Measurements from ENCODE around the gene SOX15. TPM values are rescaled to one million over a fixed set of nuclear protein-coding genes. Genes with fewer than 3 reads are reported as not detected.

The SOX15 gene
- total and polyA plus RNA-seq, 2 of the 4 experiments (the other 2 are of a cell fraction): 0.18 to 0.62 TPM

- H2AK5ac ChIP-seq (ENCODE audit: low read depth, low read length): no peak overlapping the region
- no peak overlapping the region for H3K4me2 ChIP-seq (ENCODE audit: low read depth, low read length)
- no peak overlapping the region for H2BK120ac ChIP-seq (ENCODE audit: low read depth, low read length)
- no peak overlapping the region for H2AFZ ChIP-seq (replicated peaks; ENCODE audit: low read length, poor library complexity)
- H2BK15ac ChIP-seq (ENCODE audit: low read depth, low read length): no peak overlapping the region
- H3K23ac ChIP-seq (ENCODE audit: low read depth, low read length): no peak overlapping the region
- H4K20me1 ChIP-seq (ENCODE audit: insufficient read depth, low read length): peaks cover 70% of the 10 kb centered on the region
- in situ Hi-C loops (cut with MboI; ENCODE audit: low sequenced_read_pairs) (no loop called here), dilution Hi-C loops (cut with HindIII; ENCODE audit: low sequenced_read_pairs, unreplicated experiment) (no loop called here), intact Hi-C loops (cut with micrococcal nuclease) (no loop called here)
- H3K9me3 ChIP-seq (ENCODE audit: control insufficient read depth, insufficient read depth, low read length): no peaks in the 10 kb centered on the region
- H3K27me3 ChIP-seq (ENCODE audit: control insufficient read depth, insufficient read depth, low read length): no peaks in the 10 kb centered on the region
- no peak overlapping the region for H3K27ac ChIP-seq (ENCODE audit: insufficient read depth, low read length)
- peaks cover 12 to 74% of the 10 kb centered on the region in 2 experiments for H3K79me1 ChIP-seq (ENCODE audit: low read depth in 1 of 2, low read length in 2 of 2)
- no peak overlapping the region for H4K5ac ChIP-seq (ENCODE audit: low read depth, low read length)
- POLR2A ChIA-PET (ENCODE audit: unreplicated experiment): interaction anchor here (0.6 to 1.2 kb wide), 3 partner anchors 8 to 55 kb away, joined by 3 to 14 read pairs (median 4); partner anchors contain the start of gene MPDU1
- TF ChIP-seq BHLHE40 (IDR thresholded peaks at IDR 0.05; ENCODE audit: low read depth, low read length) (no peak), USF2 (IDR thresholded peaks at IDR 0.05; ENCODE audit: low read depth, low read length) (no peak), CEBPB (IDR thresholded peaks at IDR 0.05; ENCODE audit: low read depth, low read length) (no peak), NFE2L2 (IDR thresholded peaks at IDR 0.05; ENCODE audit: low read depth, low read length) (no peak), RFX5 (IDR thresholded peaks at IDR 0.05; ENCODE audit: low read depth, low read length) (no peak), ELK1 (IDR thresholded peaks at IDR 0.05; ENCODE audit: borderline replicate concordance, low read depth, low read length) (no peak), FOS (IDR thresholded peaks at IDR 0.05; ENCODE audit: low read depth, low read length) (no peak), MAFK (IDR thresholded peaks at IDR 0.05; ENCODE audit: low read depth, low read length) (no peak), RCOR1 (IDR thresholded peaks at IDR 0.05; ENCODE audit: insufficient replicate concordance, low read length) (no peak), RAD21 (IDR thresholded peaks at IDR 0.05; ENCODE audit: low read length) (no peak), MAZ (IDR thresholded peaks at IDR 0.05; ENCODE audit: borderline replicate concordance, low read depth, low read length) (no peak)
- no peak overlapping the region for H4K8ac ChIP-seq (ENCODE audit: low read depth in 2 of 2, low read length in 2 of 2)
- no peak overlapping the region for H3K56ac ChIP-seq (ENCODE audit: extremely low read depth, insufficient read depth, low read length)
- H4K91ac ChIP-seq (ENCODE audit: insufficient read depth, low read depth, low read length): no peak overlapping the region
- H3K18ac ChIP-seq (ENCODE audit: low read depth, low read length): no peak overlapping the region
- BruUV-seq (replicated peaks): no TSS peak
- ATAC-seq (ENCODE audit: low read depth): no peak
- no peak overlapping the region for H2AK9ac ChIP-seq (replicated peaks; ENCODE audit: low read depth, low read length, poor library complexity)
- H3K4me1 ChIP-seq (ENCODE audit: control insufficient read depth, insufficient read depth, low read length): peaks cover 20% of the 10 kb centered on the region
- H2BK5ac ChIP-seq (ENCODE audit: low read depth, low read length, poor library complexity, severe bottlenecking): no peak overlapping the region
- H3K9me1 ChIP-seq (ENCODE audit: insufficient read depth, low read length): peaks cover 21% of the 10 kb centered on the region
- H3K14ac ChIP-seq (replicated peaks; ENCODE audit: low read depth, low read length): no peak overlapping the region
- H3K4me3 ChIP-seq (ENCODE audit: insufficient read depth, low read depth, low read length): no peak overlapping the region
- peaks cover 59% of the 10 kb centered on the region for H3K36me3 ChIP-seq (ENCODE audit: control insufficient read depth, insufficient read depth, low read length)
- H3K4ac ChIP-seq (ENCODE audit: low read depth, low read length): no peak overlapping the region
- no peak for DNase-seq
- CTCF ChIA-PET: interaction anchor here (0.6 to 2.2 kb wide), 3 partner anchors 13 to 67 kb away, joined by 4 to 9 read pairs (median 5); no protein-coding TSS in a partner anchor
- no peak overlapping the region for H2BK20ac ChIP-seq (ENCODE audit: low read depth, low read length)
- whole genome bisulfite sequencing, 2 experiments (ENCODE audit: extremely low coverage in 2 of 2, insufficient read length in 1 of 2): 78% methylated on average over 5 of the region's 7 CpGs; no CpG with 5 or more reads in 1 of the 2 experiments
- no peak overlapping the region for H3K9ac ChIP-seq (ENCODE audit: low read depth, low read length)
Observed at GRCh38 chr17:7575959-7576358, 13.9 kb downstream of the SOX15 start.
